ENCODE data around the gene TMCO6.
"Not testable (repeated sequence)": the region's sequence is repeated elsewhere in the genome, so short reads cannot be mapped to it uniquely, and the experiment has no call there.

Gene TMCO6

DNA sequence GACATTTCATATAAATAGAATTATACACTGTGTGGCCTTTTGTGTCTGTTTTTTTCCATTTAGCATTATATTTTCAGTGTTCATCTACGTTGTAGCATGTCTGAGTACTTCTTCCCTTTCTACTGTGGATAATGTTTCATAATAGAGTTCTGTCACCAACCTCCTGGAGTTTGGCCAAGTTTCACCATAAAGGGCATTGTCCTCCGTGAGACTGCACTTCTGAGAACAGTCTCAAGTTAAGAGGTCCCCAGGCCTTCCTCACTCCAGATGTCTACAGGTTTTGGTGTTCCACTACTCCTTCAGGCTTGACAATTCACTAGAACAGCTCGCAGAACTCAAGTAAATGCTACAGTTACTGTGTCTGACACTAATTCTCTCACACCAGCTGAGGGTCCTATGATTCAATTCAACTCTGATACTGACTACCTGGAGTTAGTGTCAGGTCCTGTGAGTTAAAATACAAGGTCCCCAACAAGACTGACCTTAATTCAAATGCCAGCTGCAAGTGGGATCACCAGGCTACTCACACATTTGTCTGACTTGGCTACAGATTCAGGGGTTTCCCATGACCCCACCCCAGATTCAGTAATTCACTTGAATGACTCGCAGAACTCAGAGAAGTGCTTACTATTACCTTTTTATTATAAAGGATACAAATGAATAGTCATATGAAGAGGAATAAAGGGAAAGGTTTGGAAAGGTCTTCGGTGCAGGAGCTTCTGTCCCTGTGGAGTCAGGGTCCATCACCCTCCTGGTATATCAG lies 43.5 kb upstream of the TMCO6 start:
- Histone ChIP-seq H3K27ac (ENCODE audit: poor library complexity, severe bottlenecking) (no peak overlapping the region), H3K4me3 (ENCODE audit: severe bottlenecking) (no peak overlapping the region), H3K4me1 (ENCODE audit: insufficient read depth, poor library complexity, severe bottlenecking) (peaks cover 16% of the 10 kb centered on the region), H3K27me3 (ENCODE audit: insufficient read depth, poor library complexity, severe bottlenecking) (no peaks in the 10 kb centered on the region), H3K36me3 (ENCODE audit: low read depth) (no peaks in the 10 kb centered on the region), H3K9me3 (ENCODE audit: severe bottlenecking) (no peaks in the 10 kb centered on the region)
- TF ChIP-seq, protein P1, sequence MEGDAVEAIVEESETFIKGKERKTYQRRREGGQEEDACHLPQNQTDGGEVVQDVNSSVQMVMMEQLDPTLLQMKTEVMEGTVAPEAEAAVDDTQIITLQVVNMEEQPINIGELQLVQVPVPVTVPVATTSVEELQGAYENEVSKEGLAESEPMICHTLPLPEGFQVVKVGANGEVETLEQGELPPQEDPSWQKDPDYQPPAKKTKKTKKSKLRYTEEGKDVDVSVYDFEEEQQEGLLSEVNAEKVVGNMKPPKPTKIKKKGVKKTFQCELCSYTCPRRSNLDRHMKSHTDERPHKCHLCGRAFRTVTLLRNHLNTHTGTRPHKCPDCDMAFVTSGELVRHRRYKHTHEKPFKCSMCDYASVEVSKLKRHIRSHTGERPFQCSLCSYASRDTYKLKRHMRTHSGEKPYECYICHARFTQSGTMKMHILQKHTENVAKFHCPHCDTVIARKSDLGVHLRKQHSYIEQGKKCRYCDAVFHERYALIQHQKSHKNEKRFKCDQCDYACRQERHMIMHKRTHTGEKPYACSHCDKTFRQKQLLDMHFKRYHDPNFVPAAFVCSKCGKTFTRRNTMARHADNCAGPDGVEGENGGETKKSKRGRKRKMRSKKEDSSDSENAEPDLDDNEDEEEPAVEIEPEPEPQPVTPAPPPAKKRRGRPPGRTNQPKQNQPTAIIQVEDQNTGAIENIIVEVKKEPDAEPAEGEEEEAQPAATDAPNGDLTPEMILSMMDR (IDR thresholded peaks at IDR 0.05; ENCODE audit: poor library complexity, severe bottlenecking) = no peak
- ATAC-seq (ENCODE audit: low read depth) (no peak), DNase-seq (ENCODE audit: low spot score) (no peak)

DNA sequence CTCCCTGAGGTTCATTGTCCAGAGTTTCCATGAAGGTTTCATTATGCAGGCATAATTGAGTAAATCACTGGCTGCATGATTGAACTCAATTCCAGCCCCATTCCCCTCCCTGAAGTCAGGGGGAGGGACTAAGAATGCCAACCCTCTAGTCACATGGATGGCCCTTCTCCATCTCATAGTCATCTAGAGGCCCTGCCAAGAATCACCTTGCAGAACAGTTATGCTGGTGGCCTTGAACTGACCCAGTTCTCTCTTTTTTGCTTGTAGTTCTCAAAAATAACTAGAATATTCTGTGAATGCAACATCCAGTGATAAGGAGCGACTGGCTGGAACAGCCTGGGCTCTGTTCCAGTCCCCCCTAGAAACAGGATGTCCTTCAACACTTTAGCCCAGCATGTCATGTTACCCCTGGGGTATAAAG lies 42.9 kb upstream of the TMCO6 start:
- DNase-seq (ENCODE audit: low spot score) = no peak
- no peak overlapping the region for H3K27ac ChIP-seq (ENCODE audit: poor library complexity, severe bottlenecking)
- no peak for ATAC-seq (ENCODE audit: low read depth)

DNA sequence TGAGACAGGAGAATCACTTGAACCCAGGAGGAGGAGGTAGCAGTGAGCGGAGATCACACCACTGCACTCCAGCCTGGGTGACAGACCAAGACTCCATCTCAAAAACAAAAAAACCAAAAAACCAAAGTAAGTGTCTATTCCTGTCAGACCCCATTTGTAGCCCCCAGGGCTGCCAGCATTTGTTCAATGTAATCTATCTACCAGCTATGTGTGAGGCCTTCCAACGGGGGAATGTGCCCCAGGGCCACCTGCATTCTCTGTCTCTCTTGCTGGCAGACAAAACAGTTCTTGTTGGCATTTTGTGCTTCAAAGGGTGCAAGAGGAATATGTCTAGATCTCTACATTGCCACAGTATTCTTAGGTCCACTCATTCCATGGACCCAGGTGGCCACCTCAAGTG lies 40.4 kb upstream of the TMCO6 start:
- no peak overlapping the region for H3K27ac ChIP-seq (ENCODE audit: poor library complexity, severe bottlenecking)
- TF ChIP-seq, protein P1 (IDR thresholded peaks at IDR 0.05; ENCODE audit: poor library complexity, severe bottlenecking) = no peak
- DNase-seq (ENCODE audit: low spot score) = no peak
- no peak overlapping the region for H3K4me3 ChIP-seq (ENCODE audit: severe bottlenecking)
- H3K27me3 ChIP-seq (ENCODE audit: insufficient read depth, poor library complexity, severe bottlenecking) = no peaks in the 10 kb centered on the region
- H3K36me3 ChIP-seq (ENCODE audit: low read depth) = no peaks in the 10 kb centered on the region
- no peak for ATAC-seq (ENCODE audit: low read depth)
- H3K9me3 ChIP-seq (ENCODE audit: severe bottlenecking) = no peaks in the 10 kb centered on the region
- H3K4me1 ChIP-seq (ENCODE audit: insufficient read depth, poor library complexity, severe bottlenecking) = peaks cover 7% of the 10 kb centered on the region

More for the DNA sequence above, 42.9 kb upstream of the TMCO6 start:
- H3K27me3 ChIP-seq (ENCODE audit: insufficient read depth, poor library complexity, severe bottlenecking) = no peaks in the 10 kb centered on the region
- H3K4me3 ChIP-seq (ENCODE audit: severe bottlenecking) = no peak overlapping the region
- TF ChIP-seq, protein P1 (IDR thresholded peaks at IDR 0.05; ENCODE audit: poor library complexity, severe bottlenecking) = no peak
- H3K36me3 ChIP-seq (ENCODE audit: low read depth) = no peaks in the 10 kb centered on the region
- no peaks in the 10 kb centered on the region for H3K9me3 ChIP-seq (ENCODE audit: severe bottlenecking)
- peaks cover 14% of the 10 kb centered on the region for H3K4me1 ChIP-seq (ENCODE audit: insufficient read depth, poor library complexity, severe bottlenecking)

DNA sequence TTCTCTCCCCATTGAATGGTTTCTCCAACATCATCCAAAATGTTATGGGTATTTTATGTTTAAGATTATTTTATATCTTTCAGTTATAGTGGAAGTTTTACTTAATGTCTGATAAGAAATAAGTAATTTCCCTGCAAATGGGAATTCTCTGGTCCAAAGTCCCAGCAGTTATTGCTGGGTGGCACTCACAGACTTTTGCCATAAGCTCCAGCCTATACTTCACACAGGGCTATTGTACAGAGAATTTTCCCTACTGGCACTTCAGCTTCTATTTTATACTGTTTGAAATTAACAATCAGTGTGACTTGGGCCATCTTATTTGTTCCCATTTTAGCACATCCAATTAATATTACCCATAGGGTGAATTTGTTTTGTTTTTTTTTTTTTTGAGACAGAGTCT lies 39.2 kb upstream of the TMCO6 start:
- no peak overlapping the region for H3K27ac ChIP-seq (ENCODE audit: poor library complexity, severe bottlenecking)
- no peak for DNase-seq (ENCODE audit: low spot score)
- H3K27me3 ChIP-seq (ENCODE audit: insufficient read depth, poor library complexity, severe bottlenecking) = no peaks in the 10 kb centered on the region
- TF ChIP-seq, protein P1 (IDR thresholded peaks at IDR 0.05; ENCODE audit: poor library complexity, severe bottlenecking) = no peak
- H3K4me3 ChIP-seq (ENCODE audit: severe bottlenecking) = no peak overlapping the region
- no peaks in the 10 kb centered on the region for H3K36me3 ChIP-seq (ENCODE audit: low read depth)
- no peak for ATAC-seq (ENCODE audit: low read depth)
- peaks cover 7% of the 10 kb centered on the region for H3K4me1 ChIP-seq (ENCODE audit: insufficient read depth, poor library complexity, severe bottlenecking)
- no peaks in the 10 kb centered on the region for H3K9me3 ChIP-seq (ENCODE audit: severe bottlenecking)

DNA sequence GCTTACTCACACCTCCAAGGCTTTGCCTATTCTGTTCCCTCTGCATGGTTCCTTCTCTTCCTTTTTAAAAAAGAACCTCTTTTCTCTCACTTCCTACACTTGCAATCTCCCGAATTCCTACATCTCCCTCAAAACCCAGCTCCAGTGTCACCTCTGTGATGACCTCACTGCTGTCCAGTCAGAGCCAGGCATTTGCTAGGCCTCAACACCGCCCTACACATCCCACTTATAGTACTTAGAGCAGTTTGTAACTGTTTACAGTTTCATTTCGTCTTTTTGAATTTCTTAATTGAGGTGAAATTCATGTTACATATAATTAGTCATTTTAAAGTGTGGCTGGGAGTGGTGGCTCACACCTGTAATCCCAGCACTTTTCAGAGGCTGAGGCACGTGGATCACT lies 37.1 kb upstream of the TMCO6 start:
- ATAC-seq (ENCODE audit: low read depth) (no peak), DNase-seq (ENCODE audit: low spot score) (no peak)
- H3K27me3 ChIP-seq (ENCODE audit: insufficient read depth, poor library complexity, severe bottlenecking) = no peaks in the 10 kb centered on the region
- no peaks in the 10 kb centered on the region for H3K36me3 ChIP-seq (ENCODE audit: low read depth)
- no peak overlapping the region for H3K27ac ChIP-seq (ENCODE audit: poor library complexity, severe bottlenecking)
- H3K4me3 ChIP-seq (ENCODE audit: severe bottlenecking) = no peak overlapping the region
- TF ChIP-seq, protein P1 (IDR thresholded peaks at IDR 0.05; ENCODE audit: poor library complexity, severe bottlenecking) = no peak
- H3K4me1 ChIP-seq (ENCODE audit: insufficient read depth, poor library complexity, severe bottlenecking) = peaks cover 7% of the 10 kb centered on the region
- no peaks in the 10 kb centered on the region for H3K9me3 ChIP-seq (ENCODE audit: severe bottlenecking)

DNA sequence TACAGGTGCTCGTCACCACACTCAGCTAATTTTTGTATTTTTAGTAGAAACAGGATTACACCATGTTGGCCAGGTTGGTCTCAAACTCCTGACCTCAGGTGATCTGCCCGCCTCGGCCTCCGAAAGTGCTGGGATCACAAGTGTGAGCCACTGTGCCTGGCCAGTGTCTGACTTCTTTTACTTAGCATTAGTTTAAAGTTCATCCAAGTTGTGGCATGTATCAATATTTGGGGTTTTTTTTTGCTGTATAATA lies 35.9 kb upstream of the TMCO6 start:
- not testable (repeated sequence) for H3K27me3 ChIP-seq (ENCODE audit: insufficient read depth, poor library complexity, severe bottlenecking); H3K36me3 ChIP-seq (ENCODE audit: low read depth); DNase-seq (ENCODE audit: low spot score); ATAC-seq (ENCODE audit: low read depth); H3K27ac ChIP-seq (ENCODE audit: poor library complexity, severe bottlenecking); H3K9me3 ChIP-seq (ENCODE audit: severe bottlenecking); H3K4me3 ChIP-seq (ENCODE audit: severe bottlenecking); H3K4me1 ChIP-seq (ENCODE audit: insufficient read depth, poor library complexity, severe bottlenecking)

Measured in RWPE2 (cell line).